ENCODE data around the gene ATP2B2.

The ATP2B2 gene

DNA sequence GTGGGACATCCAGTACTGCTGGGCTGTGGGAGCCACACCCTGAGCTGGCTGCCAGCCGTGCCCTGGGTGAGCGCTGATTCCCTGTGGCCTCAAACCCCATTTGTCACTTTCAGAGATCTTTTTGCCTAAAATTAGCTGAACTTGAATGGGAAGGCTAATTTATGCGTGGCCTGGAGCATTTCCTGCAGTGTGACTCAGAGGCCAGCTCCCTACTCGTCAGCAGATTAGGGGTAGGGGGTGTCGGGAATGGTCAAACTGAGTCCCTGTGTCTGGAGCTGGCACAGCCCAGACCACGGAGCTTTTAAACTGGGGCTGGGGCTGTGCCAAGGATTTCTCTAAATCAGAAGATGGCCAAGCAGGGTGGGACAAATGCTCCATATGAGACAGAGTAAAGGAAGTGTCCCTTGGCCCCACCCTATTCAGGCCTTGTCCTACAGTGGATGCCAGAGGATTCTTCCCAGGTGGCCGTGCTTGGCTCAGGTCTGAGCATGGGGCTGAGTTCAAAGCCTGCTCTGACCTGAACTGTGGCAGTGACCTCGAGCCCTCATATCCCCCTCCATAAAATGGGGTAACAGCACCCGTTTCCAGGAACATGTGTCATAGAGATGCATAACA is 59.7 kb downstream of the ATP2B2 start:
- no peak for ATAC-seq (ENCODE audit: insufficient read depth, low read depth)
- H3K9ac ChIP-seq (ENCODE audit: low read depth, low read length) = no peak overlapping the region

GRCh38 chr3:10444511-10444910 is 60.9 kb downstream of the ATP2B2 start:
- Histone ChIP-seq H3K36me3 (ENCODE audit: insufficient read depth, low read length) (no peaks in the 10 kb centered on the region), H3K4me3 (ENCODE audit: low read depth in 1 of 2, low read length in 2 of 2) (no peak overlapping the region), H3K79me2 (ENCODE audit: insufficient read depth, low read length) (no peaks in the 10 kb centered on the region), H3K27me3 (ENCODE audit: insufficient read depth, low read length, poor library complexity) (no peaks in the 10 kb centered on the region), H3K27ac (ENCODE audit: low read length) (no peak overlapping the region), H3K9ac (ENCODE audit: low read depth, low read length) (no peak overlapping the region), H3K4me2 (ENCODE audit: insufficient read depth, low read length) (no peak overlapping the region), H2AFZ (ENCODE audit: low read depth, low read length) (no peak overlapping the region), H4K20me1 (ENCODE audit: insufficient read depth, low read length) (no peaks in the 10 kb centered on the region), H3K9me3 (ENCODE audit: insufficient read depth, low read length, severe bottlenecking) (no peaks in the 10 kb centered on the region), H3K4me1 (ENCODE audit: insufficient read depth, low read length) (no peaks in the 10 kb centered on the region)
- DNase-seq (no peak), ATAC-seq (ENCODE audit: insufficient read depth, low read depth) (no peak)
- TF ChIP-seq CTCF (IDR thresholded peaks at IDR 0.05; ENCODE audit: borderline replicate concordance, extremely low read depth, low read length, poor library complexity, severe bottlenecking) (no peak), EZH2 (IDR thresholded peaks at IDR 0.05; ENCODE audit: borderline replicate concordance, low read depth, low read length, severe bottlenecking) (no peak)

More for the DNA sequence above, 59.7 kb downstream of the ATP2B2 start:
- Histone ChIP-seq H3K27me3 (ENCODE audit: insufficient read depth, low read length, poor library complexity) (no peaks in the 10 kb centered on the region), H3K79me2 (ENCODE audit: insufficient read depth, low read length) (no peaks in the 10 kb centered on the region), H3K4me1 (ENCODE audit: insufficient read depth, low read length) (no peaks in the 10 kb centered on the region), H3K36me3 (ENCODE audit: insufficient read depth, low read length) (no peaks in the 10 kb centered on the region), H3K4me2 (ENCODE audit: insufficient read depth, low read length) (no peak overlapping the region), H4K20me1 (ENCODE audit: insufficient read depth, low read length) (no peaks in the 10 kb centered on the region), H3K9me3 (ENCODE audit: insufficient read depth, low read length, severe bottlenecking) (no peaks in the 10 kb centered on the region), H3K27ac (ENCODE audit: low read length) (no peak overlapping the region), H2AFZ (ENCODE audit: low read depth, low read length) (no peak overlapping the region), H3K4me3 (ENCODE audit: low read depth in 1 of 2, low read length in 2 of 2) (no peak overlapping the region)
- no peak for DNase-seq
- TF ChIP-seq CTCF (IDR thresholded peaks at IDR 0.05; ENCODE audit: borderline replicate concordance, extremely low read depth, low read length, poor library complexity, severe bottlenecking) = no peak

DNA sequence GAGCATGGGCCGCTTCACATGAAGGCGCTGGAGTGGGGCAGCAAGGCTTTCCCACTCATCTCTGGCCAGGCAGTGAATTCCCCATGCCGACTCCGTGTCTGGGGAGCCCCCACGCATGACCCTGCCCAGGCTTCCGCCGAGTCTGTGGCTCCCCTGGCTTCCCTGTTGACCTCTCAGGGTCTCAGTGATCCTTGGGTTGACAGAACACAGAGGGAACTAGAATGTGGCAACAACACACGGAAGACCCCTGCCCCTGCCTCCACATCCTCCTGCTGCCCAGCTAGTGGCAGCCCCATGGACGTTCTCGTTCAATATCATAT is 61.3 kb downstream of the ATP2B2 start:
- Histone ChIP-seq H4K20me1 (ENCODE audit: insufficient read depth, low read length) (no peaks in the 10 kb centered on the region), H3K36me3 (ENCODE audit: insufficient read depth, low read length) (no peaks in the 10 kb centered on the region), H3K9ac (ENCODE audit: low read depth, low read length) (no peak overlapping the region), H3K9me3 (ENCODE audit: insufficient read depth, low read length, severe bottlenecking) (no peaks in the 10 kb centered on the region), H3K4me3 (ENCODE audit: low read depth in 1 of 2, low read length in 2 of 2) (no peak overlapping the region), H3K79me2 (ENCODE audit: insufficient read depth, low read length) (no peaks in the 10 kb centered on the region), H3K27me3 (ENCODE audit: insufficient read depth, low read length, poor library complexity) (no peaks in the 10 kb centered on the region), H3K4me2 (ENCODE audit: insufficient read depth, low read length) (no peak overlapping the region), H2AFZ (ENCODE audit: low read depth, low read length) (no peak overlapping the region), H3K4me1 (ENCODE audit: insufficient read depth, low read length) (no peaks in the 10 kb centered on the region), H3K27ac (ENCODE audit: low read length) (no peak overlapping the region)
- ATAC-seq (ENCODE audit: insufficient read depth, low read depth) (no peak), DNase-seq (no peak)
- TF ChIP-seq CTCF (IDR thresholded peaks at IDR 0.05; ENCODE audit: borderline replicate concordance, extremely low read depth, low read length, poor library complexity, severe bottlenecking) (no peak), EZH2 (IDR thresholded peaks at IDR 0.05; ENCODE audit: borderline replicate concordance, low read depth, low read length, severe bottlenecking) (no peak)
